T follicular helper cell (primary cell): ENCODE results near the gene AGXT.
"Not testable (repeated sequence)": the region's sequence is repeated elsewhere in the genome, so short reads cannot be mapped to it uniquely, and the experiment has no call there.

ENCODE experiments used
- DNase-seq: peaks from one replicate; pipeline ENCODE4 v3.0.0-alpha.2; 2020; ENCODE audit warnings: low read depth

AGXT gene

DNA sequence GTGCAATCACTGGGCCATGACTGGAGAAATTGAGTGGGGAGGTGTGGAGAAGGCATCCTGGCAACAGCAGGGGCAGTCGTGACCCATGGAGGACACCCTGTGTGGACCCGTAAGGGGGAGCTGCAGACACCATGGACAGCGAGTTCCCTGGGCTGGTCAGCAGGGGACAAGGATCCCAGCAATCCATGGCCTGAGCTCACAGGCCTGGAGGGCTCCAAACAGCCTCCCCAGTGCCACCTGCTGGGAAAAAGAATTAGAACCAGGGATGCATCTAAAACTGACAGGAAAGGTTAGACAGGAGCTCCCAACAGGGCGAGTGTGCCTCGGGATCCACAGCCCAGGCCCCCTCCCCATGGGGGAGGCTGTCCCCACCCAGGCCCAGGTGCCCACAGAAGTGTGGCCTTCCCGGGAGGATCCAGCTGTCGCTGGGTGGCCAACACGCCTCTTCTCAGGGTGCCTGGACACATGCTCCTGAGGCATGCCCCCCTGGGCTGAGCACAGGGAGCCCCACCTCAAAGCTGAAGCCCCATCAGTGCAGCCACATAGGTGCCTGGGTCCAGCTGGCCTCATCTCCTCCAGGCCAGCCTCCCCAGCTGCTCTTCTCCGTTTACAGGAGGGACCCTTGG is 28.1 kb upstream of the AGXT start:
- no peak for DNase-seq

DNA sequence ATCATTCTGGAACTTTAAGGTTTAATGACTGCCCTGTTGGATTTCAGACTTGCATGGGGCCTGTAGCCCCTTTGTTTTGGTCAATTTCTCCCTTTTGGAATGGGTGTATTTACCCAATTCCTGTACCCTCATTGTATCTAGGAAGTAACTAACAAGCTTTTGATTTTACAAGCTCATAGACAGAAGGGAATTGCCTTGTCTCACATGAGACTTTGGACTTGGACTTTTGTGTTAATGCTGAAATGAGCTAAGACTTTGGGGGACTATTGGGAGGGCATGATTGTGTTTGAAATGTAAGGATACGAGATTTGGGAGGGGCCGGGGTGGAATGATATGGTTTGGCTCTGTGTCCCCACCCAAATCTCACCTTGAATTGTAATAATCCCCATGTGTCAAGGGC is 22.3 kb upstream of the AGXT start:
- not testable (repeated sequence) for DNase-seq

DNA sequence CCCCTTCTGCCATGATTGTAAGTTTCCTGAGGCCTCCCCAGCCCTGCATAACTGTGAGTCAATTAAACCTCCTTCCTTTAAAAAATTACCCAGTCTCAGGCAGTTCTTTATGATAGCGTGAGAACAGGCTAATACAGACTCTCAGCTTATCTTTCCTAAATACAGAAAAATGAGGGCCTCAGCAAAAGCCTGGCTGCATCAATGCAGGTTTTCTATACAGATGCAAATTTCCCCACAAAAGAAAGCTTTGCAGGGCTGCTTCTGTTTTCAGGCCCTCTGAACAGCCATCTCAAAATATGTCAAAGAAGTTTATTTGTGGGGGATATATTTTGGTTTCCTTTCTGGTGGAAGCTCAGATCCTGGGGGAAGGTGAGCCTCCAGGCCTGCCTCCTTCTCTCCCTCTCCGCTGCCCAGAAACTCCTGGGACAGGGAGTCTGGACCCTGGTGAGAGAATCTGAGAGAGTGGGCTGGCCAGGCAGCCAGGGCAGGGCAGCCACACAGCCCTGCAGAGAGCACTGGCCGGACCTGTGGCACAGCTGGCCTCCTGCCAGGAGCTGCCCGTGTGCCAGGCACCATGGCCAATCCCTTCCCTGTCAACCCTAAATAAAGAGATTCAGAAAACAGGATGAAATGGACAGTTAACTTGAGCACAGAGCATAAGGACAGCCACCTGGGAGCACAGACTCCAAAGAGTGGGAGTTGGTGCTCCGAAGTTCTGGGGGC is 21.6 kb upstream of the AGXT start:
- DNase-seq = no peak

DNA sequence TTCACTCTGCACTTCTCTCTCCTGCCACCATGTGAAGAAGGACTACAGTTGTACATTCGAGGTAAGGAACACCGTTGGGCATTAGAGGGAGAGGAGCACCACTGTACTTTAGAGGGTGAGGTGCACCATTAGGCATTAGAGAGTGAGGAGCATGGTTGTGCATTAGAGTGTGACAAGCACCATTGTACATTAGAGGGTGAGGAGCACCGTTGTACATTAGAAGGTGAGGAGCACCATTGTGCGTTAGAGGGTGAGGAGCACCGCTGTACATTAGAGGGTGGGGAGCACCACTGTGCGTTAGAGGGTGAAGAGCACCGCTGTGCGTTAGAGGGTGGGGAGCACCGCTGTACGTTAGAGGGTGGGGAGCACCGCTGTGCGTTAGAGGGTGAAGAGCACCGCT is 20.8 kb upstream of the AGXT start:
- DNase-seq = no peak

DNA sequence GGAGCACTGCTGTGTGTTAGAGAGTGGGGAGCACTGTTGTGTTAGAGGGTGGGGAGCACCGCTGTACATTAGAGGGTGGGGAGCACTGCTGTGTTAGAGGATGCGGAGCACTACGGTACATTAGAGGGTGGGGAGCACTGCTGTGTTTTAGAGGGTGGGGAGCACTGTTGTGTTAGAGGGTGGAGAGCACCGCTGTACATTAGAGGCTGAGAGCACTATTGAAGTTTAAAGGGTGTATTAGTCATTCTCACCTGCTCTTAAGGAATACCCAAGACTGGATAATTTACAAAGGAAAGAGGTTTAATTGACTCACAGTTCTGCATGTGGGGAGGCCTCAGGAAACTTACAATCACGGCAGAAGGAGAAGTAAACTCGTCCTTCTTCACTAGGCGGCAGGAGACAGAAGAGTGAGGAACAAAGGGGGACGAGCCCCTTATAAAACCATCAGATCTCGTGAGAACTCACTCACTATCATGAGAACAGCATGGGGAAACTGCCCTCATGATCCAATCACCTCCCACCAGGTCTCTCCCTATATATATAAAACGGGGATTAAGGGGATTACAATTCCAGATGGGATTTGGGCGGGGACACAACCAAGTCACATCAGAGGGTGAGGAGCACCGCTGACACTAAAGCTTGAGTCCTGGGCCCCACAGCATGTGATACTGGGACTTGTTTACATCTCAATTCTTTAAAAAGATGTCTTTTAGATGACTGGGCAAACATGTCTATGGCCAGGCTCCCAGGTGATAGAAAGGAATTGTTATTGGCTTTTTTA is 19.5 kb upstream of the AGXT start:
- DNase-seq = no peak

DNA sequence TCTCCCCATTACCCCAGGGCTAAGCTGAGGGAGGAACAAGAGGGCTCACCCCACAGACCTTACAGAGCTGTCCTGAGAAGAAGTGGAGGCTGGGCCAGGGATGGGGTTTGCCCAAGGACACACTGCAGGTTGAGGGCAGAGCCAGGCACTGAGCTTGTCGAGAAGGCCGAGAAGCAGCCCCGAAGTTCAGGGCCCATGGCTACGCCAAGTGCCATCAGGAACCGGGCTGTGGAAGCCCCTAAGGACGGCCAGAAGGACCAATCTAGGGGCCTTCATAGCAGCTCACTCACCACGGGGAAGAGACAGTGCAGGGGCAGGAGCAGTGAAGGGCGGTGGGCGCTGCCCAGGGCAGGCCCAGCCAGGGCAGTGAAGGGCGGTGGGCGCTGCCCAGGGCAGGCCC is 18.6 kb upstream of the AGXT start:
- DNase-seq = no peak

DNA sequence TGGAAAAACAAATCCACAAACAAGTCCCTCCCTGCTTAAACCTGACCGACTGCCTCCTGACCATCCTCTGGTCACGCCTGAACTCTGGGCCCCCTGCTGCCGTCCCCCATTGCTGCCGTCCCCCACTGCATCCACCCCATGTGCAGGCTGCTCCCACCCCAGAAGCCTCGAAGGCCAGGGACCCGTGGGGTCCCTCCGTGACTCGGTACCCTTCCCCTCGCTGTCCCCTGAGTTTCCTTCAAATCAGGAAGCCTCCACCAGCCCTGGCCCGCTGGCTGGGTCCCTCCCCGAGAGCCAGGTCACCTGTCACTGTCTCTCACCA is 17.9 kb upstream of the AGXT start:
- no peak for DNase-seq

DNA sequence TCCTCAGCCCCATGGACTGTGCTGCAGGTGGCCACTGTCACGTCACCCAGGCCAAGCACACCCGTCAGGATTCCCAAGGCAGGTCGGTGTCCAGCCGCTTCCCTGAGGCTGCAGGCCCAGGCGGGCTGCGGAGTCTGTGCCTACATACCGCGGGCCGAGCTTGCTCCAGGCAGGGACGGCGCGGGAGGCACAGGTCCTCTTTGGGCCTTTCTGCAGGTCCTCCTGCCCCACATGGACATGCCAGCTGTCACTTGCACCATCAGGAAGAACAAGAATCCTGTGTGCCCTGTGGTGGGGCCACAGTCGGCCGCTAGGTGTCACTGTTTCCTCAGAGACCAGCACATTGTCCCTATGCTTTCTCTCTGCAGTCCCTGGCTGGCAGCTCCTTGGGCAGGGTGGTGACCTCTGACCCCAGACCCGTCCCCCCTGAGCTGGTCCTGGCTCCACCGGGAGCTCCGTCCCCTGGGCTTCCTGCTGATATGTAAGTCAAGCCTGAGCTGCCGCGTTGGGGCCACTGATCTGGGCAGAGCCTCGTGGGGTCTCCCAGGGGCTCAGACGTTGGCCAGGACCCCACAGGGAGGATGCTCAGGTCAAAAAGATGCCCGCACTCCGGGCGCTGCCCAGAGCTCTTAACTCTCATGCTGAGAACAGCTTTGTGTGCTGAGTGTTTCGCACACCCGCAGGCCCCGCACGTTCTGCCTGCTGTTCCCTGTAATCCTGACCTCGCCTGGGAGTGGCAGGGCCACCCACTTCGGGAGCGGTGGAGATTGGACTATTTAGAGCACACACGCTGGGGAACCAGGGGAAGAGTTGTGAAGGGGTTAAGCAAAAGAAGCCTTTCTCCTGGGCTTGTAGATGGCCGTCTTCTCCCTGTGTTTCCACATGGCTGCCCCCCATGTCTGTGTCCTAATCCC is 17.3 kb upstream of the AGXT start:
- peak; percentile 74 for DNase-seq

DNA sequence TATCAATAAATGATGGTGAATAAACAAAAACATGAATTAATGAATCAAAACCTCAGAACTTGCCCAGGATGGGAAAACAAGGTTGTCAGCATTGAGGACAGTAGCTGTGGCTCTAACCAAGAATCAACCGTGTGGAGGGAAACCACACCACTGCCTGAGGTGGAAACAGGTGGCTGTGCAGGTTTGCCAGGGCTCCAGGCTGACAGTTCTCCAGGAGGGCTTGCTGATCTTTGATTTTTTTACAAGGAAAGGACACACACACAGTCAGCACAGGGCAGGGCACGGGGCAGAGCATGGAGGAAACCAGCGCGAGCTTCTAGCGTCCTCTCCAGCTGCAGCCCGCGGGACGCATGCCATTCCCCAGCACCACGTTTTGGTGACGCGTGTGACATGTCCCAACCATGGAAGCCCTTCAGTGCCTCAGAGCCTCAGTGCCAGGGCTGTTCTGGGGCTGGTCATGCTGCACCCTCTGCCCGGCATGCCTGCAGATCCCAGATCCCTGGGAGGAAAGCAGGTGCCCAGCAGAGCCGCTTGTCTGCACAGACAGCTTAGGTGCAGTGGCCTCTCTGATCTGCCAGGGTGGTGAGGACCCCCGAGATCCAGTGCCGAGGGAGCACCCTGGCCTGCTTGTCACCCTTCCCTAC is 15.8 kb upstream of the AGXT start:
- DNase-seq = no peak

DNA sequence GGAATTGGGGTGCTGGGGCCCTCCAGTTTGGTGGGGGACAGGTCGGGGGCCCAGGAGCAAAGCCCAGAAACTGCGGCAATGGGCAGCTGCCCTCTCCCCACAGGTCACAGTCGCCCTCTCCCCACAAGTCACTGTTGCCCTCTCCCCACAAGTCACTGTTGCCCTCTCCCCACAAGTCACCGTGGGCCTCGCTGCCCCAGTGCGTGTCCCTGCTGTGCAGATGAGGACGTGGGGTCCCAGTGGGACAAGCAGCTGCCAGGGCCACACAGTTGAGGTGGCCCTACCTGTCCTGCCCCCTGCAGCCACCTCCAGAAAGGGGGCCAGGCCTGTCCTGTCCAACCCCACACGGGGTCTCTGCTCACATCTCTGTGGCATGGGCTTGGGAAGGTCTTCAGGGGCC is 13.0 kb upstream of the AGXT start:
- DNase-seq = no peak

DNA sequence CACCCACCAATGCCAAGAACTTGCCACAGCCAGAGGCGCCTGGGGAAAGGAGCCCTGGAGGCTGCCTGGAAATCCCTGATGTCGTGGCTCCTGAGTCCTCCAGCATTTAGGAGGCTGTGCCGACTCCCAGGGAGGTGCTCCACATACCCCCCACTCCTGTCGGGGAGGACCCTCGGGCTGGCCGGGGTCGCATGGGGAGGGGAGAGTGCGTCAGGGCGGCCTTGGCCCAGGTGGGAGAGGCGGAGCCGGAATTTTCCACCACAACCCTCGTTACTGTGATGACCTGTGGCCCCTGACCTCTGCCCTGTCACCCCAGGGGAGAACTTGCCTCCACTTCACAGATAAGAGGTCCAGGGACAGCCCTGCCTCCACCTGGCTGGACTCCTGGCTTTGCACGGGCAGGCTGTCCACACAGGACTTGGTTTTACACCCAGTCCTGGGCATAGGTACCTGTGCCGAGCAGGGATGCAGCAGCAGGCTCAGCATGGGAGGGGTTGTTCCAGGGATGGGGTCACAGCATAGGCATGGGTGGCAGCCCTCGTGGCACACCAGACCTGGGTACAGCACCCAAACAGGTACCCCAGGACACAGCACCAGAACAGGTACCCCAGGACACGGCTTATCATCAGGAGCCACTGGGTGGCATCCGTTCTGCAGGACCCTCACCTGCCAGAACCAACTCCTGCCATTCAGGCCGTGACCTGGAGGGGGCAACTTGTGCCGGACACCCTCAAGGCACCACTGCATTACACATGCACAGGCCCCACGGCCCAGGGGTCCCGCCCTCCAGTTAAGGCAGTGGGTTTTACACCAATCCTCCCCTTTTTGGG is 12.3 kb upstream of the AGXT start:
- DNase-seq = no peak

DNA sequence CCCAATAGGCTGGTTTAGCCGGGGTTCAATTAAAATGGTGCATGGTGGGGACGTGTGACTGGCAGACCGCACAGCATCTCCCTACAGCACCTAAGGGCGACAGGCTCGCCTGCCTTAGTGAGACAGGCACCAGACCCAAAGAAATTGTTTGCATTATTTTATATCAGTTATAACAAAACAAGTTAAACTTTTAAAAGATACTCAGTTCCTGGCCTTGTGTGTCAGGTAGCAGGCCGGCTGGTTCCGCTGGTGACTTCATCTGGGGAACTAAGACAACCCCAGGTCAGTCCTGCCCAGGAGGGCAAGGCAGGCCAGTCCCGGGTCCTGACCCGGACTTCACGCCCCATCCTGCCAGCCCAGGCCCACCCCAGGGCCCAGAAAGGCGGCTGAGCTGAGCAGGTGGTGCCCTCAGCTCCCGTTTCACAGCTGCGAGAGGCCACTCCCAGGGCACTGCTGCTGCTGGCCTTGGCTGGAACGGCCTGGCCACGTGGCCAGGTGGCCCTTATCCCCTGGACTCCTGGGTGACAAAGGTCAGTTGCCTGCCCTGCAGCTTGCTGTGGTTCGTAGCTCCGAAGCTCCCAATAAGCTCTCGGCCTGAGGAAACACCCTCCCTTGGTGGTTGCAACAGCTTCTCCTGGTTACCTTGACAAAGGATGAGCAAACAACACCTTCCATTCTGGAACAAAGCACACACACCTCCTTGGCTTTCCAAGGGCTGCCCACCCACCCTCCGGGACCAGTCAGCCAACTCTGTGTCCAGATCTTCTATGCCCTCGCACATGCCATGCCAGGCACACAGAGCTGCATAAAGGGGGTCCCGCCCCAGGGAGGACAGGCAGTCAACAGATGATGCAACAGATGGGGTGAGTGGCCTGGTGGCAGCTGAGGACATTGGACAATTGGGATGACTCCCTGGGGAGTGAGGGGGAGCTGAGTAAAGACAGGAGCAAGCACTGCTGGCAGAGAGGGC is 11.3 kb upstream of the AGXT start:
- no peak for DNase-seq

DNA sequence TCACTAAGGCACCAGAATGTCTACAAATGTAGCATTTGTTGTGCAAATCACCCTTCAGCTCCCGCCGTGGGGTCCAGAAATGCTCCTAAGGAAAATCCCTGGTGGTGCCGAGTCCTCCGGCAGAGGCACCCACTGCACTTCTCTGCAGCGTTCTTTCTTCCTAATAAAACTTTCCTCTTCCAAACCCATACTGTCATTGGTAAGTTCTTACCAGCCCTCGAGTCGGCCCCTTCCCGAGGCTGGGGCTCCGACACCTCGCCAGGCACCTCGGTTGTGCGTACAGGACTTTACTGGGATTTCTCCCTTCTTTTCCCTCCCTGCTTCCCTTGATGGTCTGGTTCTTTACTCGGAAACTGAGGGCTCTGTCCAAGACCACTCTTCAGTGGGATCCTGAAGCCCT is 10.3 kb upstream of the AGXT start:
- no peak for DNase-seq

DNA sequence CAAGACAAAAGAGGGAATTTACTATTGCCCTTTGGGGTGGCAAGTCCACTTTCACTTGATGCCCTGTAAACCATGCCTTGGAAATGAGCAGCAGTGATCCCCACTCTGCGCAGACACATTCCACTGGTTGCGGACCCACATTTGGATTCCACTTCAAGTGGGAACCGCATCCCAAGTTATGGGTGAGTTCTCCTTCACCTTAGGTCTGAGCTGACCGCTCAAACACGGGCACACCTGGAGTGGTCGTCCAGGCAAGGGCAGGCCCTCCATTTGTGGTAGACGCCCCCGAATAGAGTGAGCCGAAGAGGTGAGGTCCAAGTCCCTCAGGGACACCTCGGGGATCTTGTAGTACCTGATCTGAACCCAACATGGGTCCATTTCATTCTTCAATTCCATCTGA is 9.8 kb upstream of the AGXT start:
- DNase-seq = no peak

DNA sequence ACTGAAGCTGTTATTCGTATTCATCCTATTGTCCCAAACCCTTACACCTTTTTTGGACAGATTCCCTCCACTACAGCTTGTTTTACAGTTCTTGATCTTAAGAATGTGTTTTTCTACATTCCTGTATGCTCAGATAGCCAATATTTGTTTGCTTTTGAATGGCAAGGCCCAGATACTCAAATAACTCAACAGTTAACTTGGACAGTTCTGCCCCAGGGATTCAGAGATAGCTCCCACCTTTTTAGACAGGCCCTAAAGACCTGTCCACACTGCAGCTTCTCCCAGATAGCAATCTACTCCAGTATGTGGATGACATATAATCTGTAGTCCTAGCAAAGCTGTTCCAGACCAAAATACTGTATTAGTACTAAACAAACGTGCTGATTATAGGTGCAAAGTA is 7.1 kb upstream of the AGXT start:
- no peak for DNase-seq

DNA sequence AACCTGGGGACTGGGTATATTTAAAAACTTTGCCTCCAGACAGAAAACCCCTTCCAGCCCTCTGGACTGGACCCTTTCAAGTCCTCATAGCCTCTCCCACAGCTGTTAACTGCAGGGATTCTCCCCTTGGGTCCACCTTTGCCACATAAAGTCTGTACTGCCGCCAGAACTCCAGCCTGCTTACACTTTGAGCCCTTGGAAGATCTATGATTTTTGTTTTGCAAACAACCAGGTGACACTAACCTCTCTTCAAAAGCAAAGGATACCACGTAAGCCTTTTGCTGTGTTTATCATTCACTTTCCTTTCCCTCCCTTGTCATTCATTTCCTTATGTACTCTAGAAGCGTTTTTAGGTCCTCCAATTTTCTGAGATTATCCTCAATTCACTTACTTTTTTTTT is 4.1 kb upstream of the AGXT start:
- DNase-seq = no peak

DNA sequence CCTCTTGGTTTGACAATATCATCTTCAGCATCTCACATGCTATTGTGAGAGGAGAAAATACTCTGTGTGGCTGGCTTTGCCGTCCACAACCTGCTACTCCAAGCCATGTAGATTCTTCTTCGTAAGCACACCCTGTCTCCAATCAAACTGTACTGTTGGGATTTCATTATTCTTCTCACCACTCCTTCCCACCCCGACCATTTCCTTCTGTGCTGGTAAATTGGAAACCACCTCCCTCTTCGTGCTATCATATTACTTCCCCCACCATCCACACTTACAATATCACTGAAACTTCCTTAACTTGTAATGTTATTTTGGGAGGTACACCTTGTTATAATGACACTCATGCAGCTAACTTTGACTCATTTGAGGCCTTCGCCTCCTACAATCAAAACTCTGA is 3.2 kb upstream of the AGXT start:
- no peak for DNase-seq

DNA sequence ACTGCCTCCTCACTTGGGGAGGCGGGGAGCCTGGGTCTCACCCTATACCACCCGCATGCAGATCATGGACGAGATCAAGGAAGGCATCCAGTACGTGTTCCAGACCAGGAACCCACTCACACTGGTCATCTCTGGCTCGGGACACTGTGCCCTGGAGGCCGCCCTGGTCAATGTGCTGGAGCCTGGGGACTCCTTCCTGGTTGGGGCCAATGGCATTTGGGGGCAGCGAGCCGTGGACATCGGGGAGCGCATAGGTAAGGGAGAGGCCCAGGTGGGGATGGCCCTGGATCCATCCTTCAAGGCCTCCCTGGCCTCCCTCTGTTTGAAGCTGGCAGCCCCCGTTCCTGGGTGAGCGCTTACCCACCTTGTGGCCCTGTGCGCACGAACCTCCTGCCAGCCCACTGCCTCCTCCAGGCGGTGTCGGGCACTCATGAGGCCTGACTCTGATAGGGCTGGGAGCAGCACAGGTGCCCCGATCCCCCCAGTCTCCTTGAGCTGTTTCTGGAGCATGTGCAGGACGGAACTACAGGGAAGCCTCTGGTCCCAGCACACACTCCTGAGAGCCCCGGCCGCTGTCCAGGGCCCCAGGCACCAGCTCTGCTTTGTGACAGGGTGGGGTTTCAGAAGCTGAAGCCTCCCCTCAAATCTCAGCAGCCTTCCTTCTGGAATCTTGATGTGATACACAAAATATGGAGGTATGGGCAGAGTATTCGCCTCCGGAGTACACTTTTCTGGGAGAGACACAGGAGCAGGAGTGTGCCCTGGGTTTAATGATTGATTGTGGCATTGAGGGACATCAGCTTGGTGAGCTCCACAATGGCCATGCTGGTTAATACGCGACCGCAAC is 708 bp downstream of the AGXT start:
- no peak for DNase-seq
